Mucosa of stomach (tissue), 1 donor: ENCODE results near the gene BCO2.
"Not testable (repeated sequence)": the region's sequence is repeated elsewhere in the genome, so short reads cannot be mapped to it uniquely, and the experiment has no call there.

Source experiments
- H3K27me3 ChIP-seq: one replicate; pipeline ENCODE4 v1.7.0; 2013; ENCODE audit warnings: mild to moderate bottlenecking, low read length; ENCODE audit not compliant: control insufficient read depth, insufficient read depth
- H3K36me3 ChIP-seq: one replicate; pipeline ENCODE4 v1.7.0; 2013; ENCODE audit warnings: low read length; ENCODE audit not compliant: control insufficient read depth, insufficient read depth
- H3K4me1 ChIP-seq: one replicate; pipeline ENCODE4 v1.7.0; 2013; ENCODE audit warnings: mild to moderate bottlenecking, low read length; ENCODE audit not compliant: control insufficient read depth, insufficient read depth
- H3K4me3 ChIP-seq: one replicate; pipeline ENCODE4 v1.7.0; 2013; ENCODE audit warnings: low read length
- H3K9ac ChIP-seq: one replicate; pipeline ENCODE4 v1.7.0; 2013; ENCODE audit warnings: mild to moderate bottlenecking, low read length, moderate library complexity
- H3K9me3 ChIP-seq: one replicate; pipeline ENCODE4 v1.7.0; 2013; ENCODE audit warnings: mild to moderate bottlenecking, low read length, moderate library complexity; ENCODE audit not compliant: control insufficient read depth
- donor health status: Pancreatic carcinoma.

Gene BCO2

GRCh38 chr11:112175599-112175952 is 264 bp downstream of the BCO2 start:
- Histone ChIP-seq H3K9me3 (no peaks in the 10 kb centered on the region), H3K4me3 (no peak overlapping the region), H3K9ac (no peak overlapping the region), H3K36me3 (no peaks in the 10 kb centered on the region), H3K4me1 (no peaks in the 10 kb centered on the region), H3K27me3 (no peaks in the 10 kb centered on the region)

DNA sequence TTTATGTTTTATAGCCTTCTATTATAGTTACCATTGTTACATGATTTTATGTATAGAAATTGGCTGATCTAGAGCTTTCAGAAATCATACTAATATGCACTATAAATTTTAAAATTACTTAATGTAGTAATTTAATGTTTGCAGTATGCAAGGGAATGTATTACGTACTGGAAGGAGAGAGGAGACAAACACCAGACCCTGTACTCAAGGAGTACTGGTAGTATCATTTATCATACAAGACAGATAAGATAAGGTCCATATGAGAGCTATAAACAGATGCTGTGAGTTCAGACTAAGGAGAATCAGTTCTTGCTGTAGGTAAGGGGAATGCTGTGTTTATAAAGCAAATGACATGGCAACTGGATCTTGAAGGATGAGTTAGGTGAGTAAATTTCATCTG is 765 bp downstream of the BCO2 start:
- Histone ChIP-seq H3K27me3 (no peaks in the 10 kb centered on the region), H3K4me1 (no peaks in the 10 kb centered on the region), H3K9me3 (no peaks in the 10 kb centered on the region), H3K36me3 (no peaks in the 10 kb centered on the region), H3K9ac (no peak overlapping the region), H3K4me3 (no peak overlapping the region)

GRCh38 chr11:112177589-112177988 is 2.3 kb downstream of the BCO2 start:
- no peaks in the 10 kb centered on the region for H3K4me1 ChIP-seq
- H3K9me3 ChIP-seq = no peaks in the 10 kb centered on the region
- no peak overlapping the region for H3K9ac ChIP-seq
- no peak overlapping the region for H3K4me3 ChIP-seq
- H3K27me3 ChIP-seq = no peaks in the 10 kb centered on the region
- no peaks in the 10 kb centered on the region for H3K36me3 ChIP-seq

GRCh38 chr11:112178428-112178827 is 3.1 kb downstream of the BCO2 start:
- Histone ChIP-seq H3K9ac (no peak overlapping the region), H3K4me1 (no peaks in the 10 kb centered on the region), H3K9me3 (no peaks in the 10 kb centered on the region), H3K36me3 (no peaks in the 10 kb centered on the region), H3K27me3 (no peaks in the 10 kb centered on the region), H3K4me3 (no peak overlapping the region)

DNA sequence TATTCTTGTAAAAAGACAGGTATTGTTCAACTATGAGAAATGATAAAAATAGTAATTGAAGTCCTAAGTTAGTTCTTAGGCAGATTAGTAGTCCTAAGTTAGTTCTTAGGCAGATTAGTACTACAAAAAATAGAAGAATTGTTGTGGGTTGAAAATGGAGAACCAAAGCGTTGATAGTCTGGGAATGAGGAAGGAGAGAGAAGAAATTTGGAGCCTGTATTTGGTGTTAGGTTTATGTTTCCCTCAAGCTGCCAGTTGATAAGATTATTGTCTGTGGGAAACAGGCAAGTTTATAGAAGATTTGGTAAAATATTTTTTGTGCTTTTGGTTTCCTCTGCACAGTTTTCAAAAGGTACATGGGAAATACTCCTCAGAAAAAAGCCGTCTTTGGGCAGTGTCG is 3.6 kb downstream of the BCO2 start:
- H3K27me3 ChIP-seq = no peaks in the 10 kb centered on the region
- H3K4me3 ChIP-seq = no peak overlapping the region
- H3K9me3 ChIP-seq = no peaks in the 10 kb centered on the region
- H3K9ac ChIP-seq = no peak overlapping the region
- no peaks in the 10 kb centered on the region for H3K4me1 ChIP-seq
- H3K36me3 ChIP-seq = no peaks in the 10 kb centered on the region

- Histone ChIP-seq H3K27me3 (no peaks in the 10 kb centered on the region), H3K36me3 (no peaks in the 10 kb centered on the region), H3K4me1 (no peaks in the 10 kb centered on the region), H3K4me3 (no peak overlapping the region), H3K9me3 (no peaks in the 10 kb centered on the region), H3K9ac (no peak overlapping the region)
Measured at GRCh38 chr11:112179601-112180000, 4.3 kb downstream of the BCO2 start.

GRCh38 chr11:112182867-112183266 is 7.6 kb downstream of the BCO2 start:
- Histone ChIP-seq H3K9ac (no peak overlapping the region), H3K4me3 (no peak overlapping the region), H3K27me3 (no peaks in the 10 kb centered on the region), H3K9me3 (no peaks in the 10 kb centered on the region), H3K4me1 (no peaks in the 10 kb centered on the region), H3K36me3 (no peaks in the 10 kb centered on the region)

DNA sequence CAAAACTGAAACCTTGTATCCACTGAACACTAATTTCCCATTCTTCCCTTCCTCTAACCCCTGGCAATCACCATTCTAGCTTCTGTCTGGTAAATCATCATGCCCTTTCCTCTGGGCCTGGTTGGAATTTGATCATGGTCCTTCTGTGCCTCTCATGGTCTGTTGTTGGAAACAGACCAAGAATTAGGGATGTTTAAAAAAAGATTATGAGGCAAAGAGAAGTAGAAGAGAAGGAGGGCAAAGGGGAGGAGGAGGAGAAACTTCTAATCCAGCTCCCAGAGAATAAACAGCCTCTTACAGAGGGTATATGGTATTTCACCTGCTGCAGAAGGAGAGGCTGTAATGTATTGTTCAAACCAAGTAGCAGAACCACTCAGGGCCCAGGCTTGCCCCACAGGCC is 10.6 kb downstream of the BCO2 start:
- Histone ChIP-seq H3K9me3 (no peaks in the 10 kb centered on the region), H3K27me3 (no peaks in the 10 kb centered on the region), H3K36me3 (no peaks in the 10 kb centered on the region)

DNA sequence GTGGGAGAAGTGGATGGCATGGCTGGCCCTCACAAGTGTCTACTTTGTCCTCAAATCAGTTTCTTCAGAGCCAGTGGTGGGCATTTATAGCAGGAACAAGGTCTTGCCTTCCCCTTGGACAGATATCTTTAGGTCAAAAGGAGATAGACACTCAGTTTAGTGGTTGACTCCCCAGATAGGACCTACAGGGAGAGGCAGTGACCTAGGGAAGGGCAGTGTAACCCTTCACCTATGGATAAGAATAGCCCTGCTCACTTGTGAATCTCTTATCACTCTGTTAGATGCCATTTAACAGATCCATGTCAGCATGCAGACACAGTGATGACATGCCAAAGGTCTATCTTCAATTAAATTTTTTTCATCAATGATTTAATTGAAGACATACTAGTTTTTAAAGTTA is 11.0 kb downstream of the BCO2 start:
- H3K27me3 ChIP-seq = no peaks in the 10 kb centered on the region

More for the DNA sequence above, 10.6 kb downstream of the BCO2 start:
- Histone ChIP-seq H3K9ac (no peak overlapping the region), H3K4me3 (no peak overlapping the region), H3K4me1 (no peaks in the 10 kb centered on the region)

GRCh38 chr11:112195113-112195512 is 19.8 kb downstream of the BCO2 start:
- H3K27me3 ChIP-seq, H3K9me3 ChIP-seq, H3K9ac ChIP-seq: not testable (repeated sequence)

More for the DNA sequence above, 11.0 kb downstream of the BCO2 start:
- no peaks in the 10 kb centered on the region for H3K36me3 ChIP-seq
- no peaks in the 10 kb centered on the region for H3K9me3 ChIP-seq
- no peak overlapping the region for H3K9ac ChIP-seq
- H3K4me3 ChIP-seq = no peak overlapping the region
- H3K4me1 ChIP-seq = no peaks in the 10 kb centered on the region

DNA sequence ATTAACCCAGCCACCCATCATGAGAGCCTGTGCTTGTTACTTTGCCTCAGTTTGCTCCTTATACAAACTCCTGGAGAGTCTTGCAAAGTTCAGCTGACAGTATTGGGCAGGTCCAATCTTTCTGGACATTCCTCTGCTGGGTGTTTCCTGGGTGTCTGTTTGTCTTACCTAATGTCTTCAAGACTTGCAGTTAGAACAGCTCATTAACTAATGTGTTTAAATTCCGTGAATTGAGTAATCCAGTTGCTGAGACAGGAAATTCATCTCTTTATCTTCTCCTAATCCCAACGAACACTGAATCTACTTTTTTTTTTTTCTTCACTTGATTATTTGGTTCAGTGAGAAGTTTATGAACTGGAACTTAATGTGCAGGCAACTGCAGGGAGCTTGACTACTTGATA is 20.6 kb downstream of the BCO2 start:
- Histone ChIP-seq H3K27me3 (no peaks in the 10 kb centered on the region), H3K9me3 (no peaks in the 10 kb centered on the region), H3K36me3 (no peaks in the 10 kb centered on the region), H3K4me3 (no peak overlapping the region), H3K4me1 (no peaks in the 10 kb centered on the region), H3K9ac (no peak overlapping the region)

More at GRCh38 chr11:112195113-112195512, 19.8 kb downstream of the BCO2 start:
- not testable (repeated sequence) for H3K4me3 ChIP-seq, H3K36me3 ChIP-seq, H3K4me1 ChIP-seq

DNA sequence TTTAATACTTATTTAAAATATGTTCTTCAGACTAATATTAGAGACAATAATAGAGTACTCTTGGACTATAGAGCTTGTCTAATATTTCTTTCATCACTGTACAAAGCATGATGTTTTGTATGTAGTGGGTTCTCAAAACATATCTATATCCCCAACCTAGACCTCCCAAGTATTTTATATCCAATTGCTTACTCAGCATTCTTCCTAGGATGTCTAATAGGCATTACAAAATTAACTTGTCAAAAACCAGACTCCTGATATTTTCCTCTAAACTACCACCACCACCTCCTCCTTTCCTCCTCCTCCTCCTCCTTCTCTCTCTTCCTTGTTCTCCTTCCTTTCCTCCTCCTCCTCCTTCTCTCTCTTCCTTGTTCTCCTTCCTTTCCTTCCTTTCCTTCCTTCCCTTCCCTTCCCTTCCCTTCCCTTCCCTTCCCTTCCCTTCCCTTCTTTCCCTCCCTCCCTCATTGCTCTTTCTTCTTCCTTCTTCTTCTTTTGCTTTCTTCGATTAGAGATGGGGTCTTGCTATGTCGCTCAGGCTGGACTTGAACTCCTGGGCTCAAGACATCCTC is 21.3 kb downstream of the BCO2 start:
- Histone ChIP-seq H3K9me3 (no peaks in the 10 kb centered on the region), H3K27me3 (no peaks in the 10 kb centered on the region), H3K9ac (no peak overlapping the region), H3K4me3 (no peak overlapping the region), H3K4me1 (no peaks in the 10 kb centered on the region), H3K36me3 (no peaks in the 10 kb centered on the region)

GRCh38 chr11:112199101-112199500 is 23.8 kb downstream of the BCO2 start:
- H3K4me1 ChIP-seq, H3K36me3 ChIP-seq, H3K9ac ChIP-seq, H3K4me3 ChIP-seq, H3K9me3 ChIP-seq, H3K27me3 ChIP-seq: not testable (repeated sequence)
